ENCODE data around the gene ORC4. TPM values are rescaled to one million over a fixed set of nuclear protein-coding genes. Genes with fewer than 3 reads are reported as not detected.

Gene ORC4
- total RNA-seq, 1 experiment from 2014 or later = 72.9 TPM

GRCh38 chr2:147886136-147886535 lies 134.4 kb downstream of the ORC4 start:
- no peak overlapping the region for H3K4ac ChIP-seq (ENCODE audit: low read depth, low read length)
- peaks cover 11 to 26% of the 10 kb centered on the region in 2 experiments for H3K4me1 Mint-ChIP-seq
- no peaks in the 10 kb centered on the region for H3K36me3 Mint-ChIP-seq (ENCODE audit: insufficient read depth in 1 of 3, low read depth in 3 of 3)
- H3K27me3 Mint-ChIP-seq (ENCODE audit: low read depth) = no peaks in the 10 kb centered on the region
- no peak overlapping the region for H3K14ac ChIP-seq (ENCODE audit: insufficient read depth, low read length)
- DNase-seq = no peak
- H3T11ph ChIP-seq (ENCODE audit: low read length) = no peak overlapping the region
- H3K9me3 ChIP-seq (ENCODE audit: control insufficient read depth, low read depth, low read length) = no peaks in the 10 kb centered on the region
- no peak overlapping the region for H3K56ac ChIP-seq (ENCODE audit: insufficient read length, low read depth, low read length)
- H2BK12ac ChIP-seq (ENCODE audit: insufficient read length, low read depth, low read length) = no peak overlapping the region
- no peak overlapping the region for H3K4me2 ChIP-seq (ENCODE audit: insufficient read depth, insufficient read length, low read length)
- no peak overlapping the region for H2BK20ac ChIP-seq (ENCODE audit: low read depth, low read length, poor library complexity, severe bottlenecking)
- H2AK5ac ChIP-seq (ENCODE audit: insufficient read length, low read length) = no peak overlapping the region
- no peak overlapping the region for H2BK5ac ChIP-seq (ENCODE audit: insufficient read length, low read length)
- no peaks in the 10 kb centered on the region for H3K79me1 ChIP-seq (ENCODE audit: insufficient read depth, low read depth, low read length, poor library complexity, severe bottlenecking)
- H2BK120ac ChIP-seq (ENCODE audit: low read depth, low read length, poor library complexity, severe bottlenecking) = no peak overlapping the region
- WGBS (ENCODE audit: extremely low coverage, insufficient read length, low lambda C conversion rate) = no CpG with 5 or more reads among the region's 2 CpGs
- no peak overlapping the region for H3K9ac ChIP-seq (ENCODE audit: extremely low read depth, insufficient read length, low read length)
- H3K27ac ChIP-seq (ENCODE audit: insufficient read length, low read depth, low read length) = no peak overlapping the region
- no peaks in the 10 kb centered on the region for H3K23me2 ChIP-seq (ENCODE audit: insufficient read length, low read depth, low read length, poor library complexity, severe bottlenecking)
- H4K8ac ChIP-seq (replicated peaks; ENCODE audit: insufficient read length, low read depth, low read length) = no peak overlapping the region
- H3K23ac ChIP-seq (ENCODE audit: insufficient read length, low read depth, low read length) = no peak overlapping the region
- H3K27me3 ChIP-seq (ENCODE audit: insufficient read depth, low read length) = no peaks in the 10 kb centered on the region
- no peaks in the 10 kb centered on the region for H4K20me1 ChIP-seq (ENCODE audit: control insufficient read depth, insufficient read depth, insufficient read length)
- H3K79me2 ChIP-seq (ENCODE audit: insufficient read depth, low read length) = peaks cover 2% of the 10 kb centered on the region; the same call in 1 of the 2 replicates
- no peak overlapping the region for H3K27ac Mint-ChIP-seq
- no peak for TF ChIP-seq CTCF (conservative IDR thresholded peaks at IDR 0.05)
- H3K9me3 Mint-ChIP-seq = no peaks in the 10 kb centered on the region
- H3K18ac ChIP-seq (ENCODE audit: insufficient read length, low read depth, low read length) = no peak overlapping the region
- no peaks in the 10 kb centered on the region for H3K4me1 ChIP-seq (ENCODE audit: insufficient read depth, low read length)
- no peak overlapping the region for H4K5ac ChIP-seq (ENCODE audit: insufficient read length, low read depth, low read length)
- H2BK15ac ChIP-seq (ENCODE audit: low read depth, low read length) = no peak overlapping the region
- H3K4me3 Mint-ChIP-seq = no peak overlapping the region
- H2AFZ ChIP-seq (ENCODE audit: low read length) = no peak overlapping the region
- H4K91ac ChIP-seq (ENCODE audit: insufficient read length, low read depth, low read length) = no peak overlapping the region
